Measurements from ENCODE around the gene SLC15A3.

Gene SLC15A3

GRCh38 chr11:60908803-60909202, 43.2 kb downstream of the SLC15A3 start:
- TF ChIP-seq CTCF (IDR thresholded peaks at IDR 0.05; ENCODE audit: insufficient read depth, missing control alignments) = no peak
- DNase-seq (ENCODE audit: insufficient read length, low spot score) (no peak), FAIRE-seq (no peak)

GRCh38 chr11:60906132-60906972, 45.6 kb downstream of the SLC15A3 start, which contains the start of gene PRPF19:
PRPF19 (minus strand) TSS chr11:60906585; CDS start chr11:60906382, 203 bp downstream.
- DNase-seq (ENCODE audit: insufficient read length, low spot score) (peak; percentile 87), FAIRE-seq (no peak)
- TF ChIP-seq CTCF (IDR thresholded peaks at IDR 0.05; ENCODE audit: insufficient read depth, missing control alignments) = no peak

GRCh38 chr11:60905551-60906113, 46.3 kb downstream of the SLC15A3 start:
- FAIRE-seq = no peak
- no peak for TF ChIP-seq CTCF (IDR thresholded peaks at IDR 0.05; ENCODE audit: insufficient read depth, missing control alignments)
- DNase-seq (ENCODE audit: insufficient read length, low spot score) = no peak

- no peak for DNase-seq (ENCODE audit: insufficient read length, low spot score)
- FAIRE-seq = no peak
- no peak for TF ChIP-seq CTCF (IDR thresholded peaks at IDR 0.05; ENCODE audit: insufficient read depth, missing control alignments)
These were observed 46.9 kb downstream of the SLC15A3 start for GRCh38 chr11:60905047-60905446.

GRCh38 chr11:60902625-60903024, 49.4 kb downstream of the SLC15A3 start:
- no peak for TF ChIP-seq CTCF (IDR thresholded peaks at IDR 0.05; ENCODE audit: insufficient read depth, missing control alignments)

GRCh38 chr11:60900673-60901404, 51.1 kb downstream of the SLC15A3 start:
- FAIRE-seq = no peak
- TF ChIP-seq CTCF (IDR thresholded peaks at IDR 0.05; ENCODE audit: insufficient read depth, missing control alignments) = no peak
- DNase-seq (ENCODE audit: insufficient read length, low spot score) = no peak

More at GRCh38 chr11:60902625-60903024, 49.4 kb downstream of the SLC15A3 start:
- DNase-seq (ENCODE audit: insufficient read length, low spot score) (no peak), FAIRE-seq (no peak)
